Tibial nerve (tissue), 3 donors: Measurements from ENCODE around the gene FBXO8.

Source experiments
- CTCF ChIP-seq, 5 experiments: fragments of 200-600 bp in 3 of 5; fragments of 450-650 bp in 2 of 5; sonication (generic) in 3 of 5; IDR thresholded peaks; one replicate each; pipeline ENCODE4 v1.5.1; 2016 to 2019; ENCODE audit warnings: antibody characterized with exemption in 5 of 5, mild to moderate bottlenecking in 3 of 5, moderate library complexity in 2 of 5
- POLR2A ChIP-seq, 2 donors: fragments of 450-650 bp; IDR thresholded peaks; one replicate each; pipeline ENCODE4 v1.6.1; 2017; ENCODE audit warnings: antibody characterized with exemption in 2 of 2, mild to moderate bottlenecking in 2 of 2, moderate library complexity in 2 of 2

DNA sequence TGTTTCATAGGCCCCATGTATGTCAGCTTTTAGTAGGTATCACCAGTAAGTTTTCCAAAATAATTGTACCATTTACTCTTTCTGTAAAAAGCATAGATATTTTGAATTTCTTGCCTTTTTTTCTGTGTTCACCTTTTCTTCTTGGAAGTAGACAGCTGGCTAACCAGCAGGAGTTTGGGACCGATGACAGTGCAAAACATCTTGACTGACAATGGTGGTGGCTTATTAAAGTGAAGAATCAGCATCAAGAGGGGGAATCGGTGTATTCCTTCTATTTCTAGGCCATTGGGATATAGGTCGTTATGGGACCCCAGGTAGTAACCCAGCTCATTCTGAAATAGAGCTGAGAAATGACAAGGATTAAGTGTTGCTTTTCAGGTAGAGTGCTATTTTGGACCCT is 3.4 kb upstream of the FBXO8 start:
- TF ChIP-seq CTCF (IDR thresholded peaks at IDR 0.05) (no peak), POLR2A (IDR thresholded peaks at IDR 0.05) (no peak)
